ENCODE data around the gene ASTN2.

GRCh38 chr9:117076571-117077290 lies 338.1 kb downstream of the ASTN2 start:
- no peak for TF ChIP-seq CTCF (IDR thresholded peaks at IDR 0.05; ENCODE audit: low read depth, low read length, poor library complexity, severe bottlenecking)
- no peak for TF ChIP-seq EZH2phosphoT487 (IDR thresholded peaks at IDR 0.05; ENCODE audit: borderline replicate concordance, low read length)

All from DOHH2 (cell line).